Activated naive CD8-positive, alpha-beta T cell treated with anti-CD3 and anti-CD28 coated beads, Interleukin-2, amount 10 ng/mL, durations not matched to agents 7 days and 5 days (primary cell): ENCODE measurements around the gene PGBD1. TPM values are rescaled to one million over a fixed set of nuclear protein-coding genes. Genes with fewer than 3 reads are reported as not detected.

Experiments used
- ATAC-seq: fragments of 150-1000 bp; cut with Tn5 transposase; one replicate; pipeline ENCODE4 v1.10.0; 2021; ENCODE audit warnings: low read depth, moderate library complexity
- POLR2A ChIA-PET: fragments of 350-600 bp; sonication (Branson Sonifier 250); formaldehyde crosslinking; loops from one replicate; lab custom pipeline; 2021; ENCODE audit warnings: antibody characterized with exemption; lab: Charles Lee
- DNase-seq: peaks from one replicate; pipeline ENCODE4 v3.0.0; 2021
- H3K27ac Mint-ChIP-seq: one replicate; pipeline ENCODE4 v1.8.0; 2022; ENCODE audit warnings: mild to moderate bottlenecking, mixed read lengths
- H3K27me3 Mint-ChIP-seq: one replicate; pipeline ENCODE4 v1.8.0; 2022; ENCODE audit warnings: mild to moderate bottlenecking, moderate library complexity, mixed read lengths
- H3K36me3 Mint-ChIP-seq: one replicate; pipeline ENCODE4 v1.8.0; 2021; ENCODE audit warnings: mild to moderate bottlenecking, mixed read lengths
- H3K4me1 Mint-ChIP-seq: one replicate; pipeline ENCODE4 v1.8.0; 2021; ENCODE audit warnings: mixed read lengths
- H3K4me3 Mint-ChIP-seq: one replicate; pipeline ENCODE4 v1.8.0; 2022; ENCODE audit warnings: mild to moderate bottlenecking, moderate library complexity, mixed read lengths
- H3K9me3 Mint-ChIP-seq: one replicate; pipeline ENCODE4 v1.8.0; 2021; ENCODE audit warnings: mixed read lengths
- total RNA-seq, 2 experiments: library from RNA; stranded (reverse); gene quantifications; one replicate each; pipeline ENCODE4 v1.2.3, GENCODE V29; 2021

Gene PGBD1
- total RNA-seq, 2 experiments from 2014 or later, result 3.4 to 3.9 TPM

DNA sequence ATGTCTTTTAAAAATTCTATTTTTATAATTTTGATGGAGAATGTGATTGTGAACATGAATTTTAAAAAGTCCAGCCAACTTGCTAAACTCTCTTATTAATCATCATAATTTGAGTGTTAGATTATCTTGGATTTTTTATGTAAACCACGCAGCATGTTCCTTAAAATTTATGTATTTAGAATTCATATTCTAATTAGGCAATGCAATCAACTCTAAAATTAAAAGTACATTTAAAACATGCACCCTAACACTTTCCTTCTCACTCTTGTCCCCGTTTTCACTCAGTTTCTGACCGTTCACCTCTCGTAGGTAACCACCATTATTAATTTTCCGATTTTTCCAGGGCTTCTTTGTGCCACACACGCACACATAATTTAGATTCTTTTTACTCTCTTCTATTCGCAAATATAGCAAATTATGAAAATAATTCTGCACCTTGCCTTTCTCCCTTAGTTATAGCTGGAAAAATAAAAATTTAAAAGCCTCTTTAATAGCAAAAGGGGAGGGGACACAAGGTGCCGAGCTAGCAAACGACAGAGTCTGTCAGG is 68.0 kb downstream of the PGBD1 start:
- DNase-seq (no peak), ATAC-seq (no peak)
- Mint-ChIP-seq H3K27me3 (peaks cover 16% of the 10 kb centered on the region), H3K27ac (peak overlapping the region; percentile 99), H3K4me3 (peak overlapping the region; percentile 100), H3K36me3 (peaks cover 21% of the 10 kb centered on the region), H3K9me3 (peaks cover 1% of the 10 kb centered on the region), H3K4me1 (peaks cover 21% of the 10 kb centered on the region)
- POLR2A ChIA-PET, result interaction anchor here (0.6 to 2.1 kb wide), 6 partner anchors 14 to 245 kb away, joined by 3 to 15 read pairs (median 4); partner anchors contain the start of genes ZSCAN26 and ZSCAN31

DNA sequence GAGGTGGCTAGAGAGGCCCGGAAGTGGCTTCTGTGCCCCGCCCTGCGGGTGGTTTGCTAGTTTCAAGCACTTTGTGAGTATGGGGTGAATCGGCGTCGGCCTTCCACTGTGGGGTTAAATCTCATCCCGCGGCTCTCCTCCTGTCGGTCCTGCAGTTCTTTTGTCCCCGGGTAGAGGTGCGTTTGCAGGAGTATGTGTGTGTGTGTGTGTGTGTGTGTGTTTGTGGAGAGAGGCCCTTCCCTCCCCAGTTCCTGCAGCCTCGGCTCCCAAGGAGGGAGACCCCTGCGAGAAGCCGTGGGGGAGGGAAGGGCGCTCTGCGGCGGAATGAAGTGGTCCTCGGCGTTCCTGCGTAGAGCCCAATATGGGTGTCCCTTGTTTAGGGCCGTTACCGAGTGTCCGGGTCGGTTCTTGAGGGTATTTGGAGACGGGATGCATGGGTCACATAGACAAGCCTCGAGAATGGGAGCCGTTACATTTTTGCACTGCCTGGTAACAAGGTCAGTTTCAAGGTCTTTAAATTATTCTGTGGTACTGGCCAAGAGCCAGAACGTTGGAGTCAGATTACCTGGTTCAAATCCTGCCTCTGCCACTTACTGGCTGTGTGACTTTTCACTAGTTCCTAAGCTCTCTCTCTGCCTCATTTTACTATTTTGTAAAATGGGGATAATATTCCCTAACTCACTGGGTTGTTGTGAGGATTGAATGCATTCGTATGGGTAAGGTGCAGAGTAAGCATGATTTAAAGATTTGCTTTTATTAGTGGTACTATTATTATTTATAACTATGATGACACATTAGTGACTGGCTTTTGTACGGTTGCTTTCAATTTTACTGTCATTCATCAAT is 68.7 kb downstream of the PGBD1 start, which contains the start of gene ZKSCAN3:
Gene ZKSCAN3, plus strand, starts transcription at position 56 of the 846 bp plus-strand sequence. CDS start 9,640 bp downstream, outside the sequence.
- Mint-ChIP-seq H3K4me1 (peaks cover 22% of the 10 kb centered on the region), H3K9me3 (no peaks in the 10 kb centered on the region), H3K36me3 (peaks cover 21% of the 10 kb centered on the region), H3K27me3 (peaks cover 13% of the 10 kb centered on the region), H3K4me3 (peak within 1 kb of the TSS; percentile 100), H3K27ac (peak within 1 kb of the TSS; percentile 99)
- ATAC-seq (peak; percentile 99), DNase-seq (peak; percentile 85)
- POLR2A ChIA-PET, result interaction anchor here (0.6 to 2.1 kb wide), 8 partner anchors 14 to 245 kb away, joined by 3 to 15 read pairs (median 3); partner anchors contain the start of genes ZKSCAN8, ZSCAN26 and ZSCAN31

DNA sequence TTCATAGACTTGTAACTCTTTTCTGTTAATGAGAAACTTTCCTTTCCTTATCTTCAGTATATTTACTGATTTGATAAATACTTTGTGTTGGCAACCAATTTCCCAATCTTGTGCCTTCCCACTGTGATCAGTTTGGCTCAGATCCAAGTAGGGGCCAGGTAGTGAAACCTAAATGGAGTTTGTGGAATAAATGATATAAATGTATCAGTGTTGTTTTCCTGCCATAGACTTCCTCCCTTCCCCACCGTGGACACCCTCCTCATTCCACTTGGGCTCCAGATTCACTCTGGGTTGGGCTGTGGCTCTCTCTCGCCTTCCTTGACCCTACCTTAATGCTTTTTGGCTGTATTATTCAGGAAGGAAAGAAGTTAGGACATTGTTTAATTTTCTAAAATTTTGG is 69.7 kb downstream of the PGBD1 start:
- POLR2A ChIA-PET, result interaction anchor here (1.1 to 2.1 kb wide), 4 partner anchors 15 to 214 kb away, joined by 3 to 15 read pairs (median 4); partner anchors contain the start of genes ZKSCAN8 and ZSCAN31
- H3K9me3 Mint-ChIP-seq, result no peaks in the 10 kb centered on the region
- no peak for ATAC-seq
- peaks cover 30% of the 10 kb centered on the region for H3K4me1 Mint-ChIP-seq
- no peak for DNase-seq
- H3K27me3 Mint-ChIP-seq, result peaks cover 13% of the 10 kb centered on the region
- peak overlapping the region; percentile 100 for H3K4me3 Mint-ChIP-seq
- peak overlapping the region; percentile 13 for H3K27ac Mint-ChIP-seq
- H3K36me3 Mint-ChIP-seq, result peaks cover 21% of the 10 kb centered on the region

GRCh38 chr6:28351493-28351925 is 70.1 kb downstream of the PGBD1 start:
- H3K4me1 Mint-ChIP-seq, result peaks cover 34% of the 10 kb centered on the region
- peaks cover 10% of the 10 kb centered on the region for H3K27me3 Mint-ChIP-seq
- ATAC-seq, result no peak
- no peak for DNase-seq
- peak overlapping the region; percentile 47 for H3K27ac Mint-ChIP-seq
- POLR2A ChIA-PET, result interaction anchor here (1.1 to 2.1 kb wide), 3 partner anchors 16 to 210 kb away, joined by 3 to 15 read pairs (median 3); partner anchors contain the start of genes ZKSCAN8 and ZSCAN31
- H3K9me3 Mint-ChIP-seq, result no peaks in the 10 kb centered on the region
- H3K36me3 Mint-ChIP-seq, result peaks cover 21% of the 10 kb centered on the region
- peak overlapping the region; percentile 100 for H3K4me3 Mint-ChIP-seq

Other genes with a start within 250 kb of the PGBD1 start
- gene ZNF165, start 201.0 kb upstream of the PGBD1 start, total RNA-seq, result 1 to 10 TPM; 1.2 to 1.3 TPM
- 1 to 10 TPM; 6.9 to 8.6 TPM for gene ZSCAN16, start 157.0 kb upstream of the PGBD1 start, total RNA-seq
- 10 to 100 TPM; 29.8 to 30.7 TPM for gene ZKSCAN8, start 139.7 kb upstream of the PGBD1 start, total RNA-seq
- gene ZSCAN9, start 56.3 kb upstream of the PGBD1 start, total RNA-seq, result 1 to 10 TPM; 9.0 to 9.7 TPM
- gene ZKSCAN4, start 29.3 kb upstream of the PGBD1 start, total RNA-seq, result 10 to 100 TPM; 10.5 to 11.3 TPM
- gene NKAPL, start 22.3 kb upstream of the PGBD1 start, total RNA-seq, result not detected
- gene ZSCAN26, start 14.4 kb upstream of the PGBD1 start, total RNA-seq, result 10 to 100 TPM; 13.1 to 14.5 TPM
- 1 to 10 TPM; 1.9 to 2.0 TPM for gene ZSCAN31, start 54.6 kb downstream of the PGBD1 start, total RNA-seq
- gene ZKSCAN3, start 68.4 kb downstream of the PGBD1 start, total RNA-seq, result 1 to 10 TPM; 7.0 to 7.6 TPM
- 10 to 100 TPM; 13.9 to 15.0 TPM for gene ZSCAN12, start 118.2 kb downstream of the PGBD1 start, total RNA-seq
- gene ZSCAN23, start 161.9 kb downstream of the PGBD1 start, total RNA-seq, result 1 to 10 TPM; 1.3 to 2.9 TPM
- gene GPX6, start 234.2 kb downstream of the PGBD1 start, total RNA-seq, result not detected
- not detected for gene GPX5, start 244.3 kb downstream of the PGBD1 start, total RNA-seq